Suppressor macrophage treated with lipopolysaccharide for 1 hour (primary cell): ENCODE data around the gene DIDO1.
"Not testable (repeated sequence)": the region's sequence is repeated elsewhere in the genome, so short reads cannot be mapped to it uniquely, and the experiment has no call there.

Source experiments
- DNase-seq, 3 donors: peaks; one replicate each; pipeline ENCODE4 v3.0.0-alpha.2; 2020 to 2022

Gene DIDO1

GRCh38 chr20:62925420-62926228 is 681 bp downstream of the DIDO1 start:
- peak; percentile 75 to 85 (median 78) for DNase-seq

GRCh38 chr20:62925076-62925419 is 1.3 kb downstream of the DIDO1 start:
- no peak for DNase-seq

- DNase-seq = no peak
These were observed 1.7 kb downstream of the DIDO1 start for GRCh38 chr20:62924442-62925075.

GRCh38 chr20:62923669-62924441 is 2.5 kb downstream of the DIDO1 start:
- DNase-seq = no peak

GRCh38 chr20:62923059-62923668 is 3.1 kb downstream of the DIDO1 start:
- DNase-seq = not testable (repeated sequence)

- DNase-seq = no peak
These were observed 3.8 kb downstream of the DIDO1 start for GRCh38 chr20:62922451-62922921.

DNA sequence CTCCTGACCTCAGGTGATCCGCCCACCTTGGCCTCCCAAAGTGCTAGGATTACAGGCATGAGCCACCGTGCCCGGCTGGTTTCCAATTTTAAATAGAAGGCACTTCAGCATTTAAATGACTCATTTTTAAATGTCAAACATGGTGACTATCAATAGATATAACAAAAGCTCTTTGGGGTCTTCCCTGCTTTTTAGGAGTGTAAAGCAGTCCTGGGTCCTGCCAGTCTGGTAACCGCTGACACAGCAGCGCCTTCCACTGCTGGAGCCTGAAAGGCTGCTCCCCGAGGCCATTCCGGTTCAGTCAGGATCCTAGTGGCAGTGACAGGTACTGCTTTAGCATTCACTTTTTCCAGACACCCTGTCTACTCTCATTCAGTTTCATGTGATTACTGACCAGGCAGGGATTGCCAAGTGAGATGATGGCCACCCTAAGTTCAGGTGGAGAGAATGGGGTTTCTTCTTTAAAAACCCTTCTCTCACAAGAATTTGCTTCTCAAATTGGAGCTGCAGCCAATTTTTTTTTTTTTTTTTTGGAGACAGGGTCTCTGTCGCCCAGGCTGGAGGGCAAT is 5.1 kb downstream of the DIDO1 start:
- DNase-seq = peak; percentile 75 to 76 (median 76)

DNA sequence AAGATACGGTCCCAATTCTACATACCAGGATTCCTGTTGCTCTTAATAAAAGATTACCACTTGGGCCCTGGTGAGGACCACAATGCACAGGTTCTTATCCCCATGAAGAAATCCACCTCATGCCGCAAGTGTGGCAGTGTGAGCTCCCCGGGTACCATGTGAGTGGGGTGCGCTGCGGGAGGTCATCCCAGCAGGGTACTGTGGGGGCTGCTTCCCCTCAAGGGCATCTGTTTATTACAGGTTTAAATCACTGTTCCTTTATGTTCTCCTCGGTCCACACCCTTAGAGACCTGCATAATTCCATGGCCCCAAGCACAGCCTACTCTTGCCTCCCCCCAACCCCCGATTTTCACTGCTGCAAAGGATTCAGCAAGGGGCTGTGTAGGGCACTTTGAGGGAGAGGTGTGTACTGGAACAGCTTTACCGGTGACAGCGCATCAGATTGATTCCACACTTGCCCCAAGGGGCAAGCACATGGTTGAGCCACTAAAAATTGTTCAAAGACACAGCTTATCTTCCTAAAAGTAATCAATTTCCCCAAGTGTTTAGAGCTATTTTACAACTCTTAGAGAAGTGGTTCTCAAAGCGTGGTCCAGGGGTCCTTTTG is 6.2 kb downstream of the DIDO1 start:
- DNase-seq = no peak

DNA sequence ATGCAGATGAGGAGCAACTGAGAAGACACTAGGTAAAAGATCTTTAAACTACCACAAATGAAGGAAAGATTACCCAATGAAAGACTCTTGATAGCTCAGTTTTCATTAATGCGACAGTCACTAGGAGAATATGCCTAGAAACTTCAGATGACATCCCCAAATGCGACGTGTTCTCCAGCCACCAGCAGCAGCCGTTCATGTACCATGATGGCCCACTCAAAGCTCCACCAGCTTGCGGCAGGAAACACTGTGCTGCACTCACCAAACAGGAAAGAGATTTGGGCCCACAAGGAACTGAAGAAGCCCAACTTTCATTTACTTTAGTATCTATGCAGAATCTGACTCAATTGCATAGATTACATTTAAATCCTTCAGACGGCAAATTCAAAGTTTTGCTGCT is 7.5 kb downstream of the DIDO1 start:
- DNase-seq = no peak

- DNase-seq = no peak
These were observed 8.2 kb downstream of the DIDO1 start for GRCh38 chr20:62918147-62918546.

- no peak for DNase-seq
These were observed 8.6 kb downstream of the DIDO1 start for GRCh38 chr20:62917720-62918119.

- DNase-seq = no peak
These were observed 9.4 kb downstream of the DIDO1 start for GRCh38 chr20:62916703-62917476.

GRCh38 chr20:62914970-62915457 is 11.3 kb downstream of the DIDO1 start:
- peak in 2 of 3 donors; percentile 38 to 44 for DNase-seq

DNA sequence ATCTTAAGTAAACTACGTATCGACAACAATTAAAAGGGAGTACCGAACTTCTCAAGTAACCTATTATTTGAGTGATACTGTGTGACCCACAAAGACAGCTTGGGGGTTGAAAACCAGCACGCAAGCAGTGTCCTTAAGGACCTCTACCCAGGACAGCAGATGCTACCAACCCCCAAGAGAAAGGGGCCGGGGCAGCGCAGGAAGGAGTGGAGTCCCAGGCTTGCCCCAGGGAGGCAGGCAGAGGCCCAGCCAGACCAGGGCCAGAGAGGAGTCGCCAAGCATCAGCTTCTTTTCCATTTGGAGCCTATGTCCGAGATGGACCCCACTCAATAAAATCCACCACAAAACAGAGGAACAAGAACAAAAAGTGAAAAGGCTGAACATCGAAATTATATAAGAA is 11.9 kb downstream of the DIDO1 start:
- DNase-seq = no peak

GRCh38 chr20:62913043-62913630 is 13.2 kb downstream of the DIDO1 start:
- DNase-seq = no peak

DNA sequence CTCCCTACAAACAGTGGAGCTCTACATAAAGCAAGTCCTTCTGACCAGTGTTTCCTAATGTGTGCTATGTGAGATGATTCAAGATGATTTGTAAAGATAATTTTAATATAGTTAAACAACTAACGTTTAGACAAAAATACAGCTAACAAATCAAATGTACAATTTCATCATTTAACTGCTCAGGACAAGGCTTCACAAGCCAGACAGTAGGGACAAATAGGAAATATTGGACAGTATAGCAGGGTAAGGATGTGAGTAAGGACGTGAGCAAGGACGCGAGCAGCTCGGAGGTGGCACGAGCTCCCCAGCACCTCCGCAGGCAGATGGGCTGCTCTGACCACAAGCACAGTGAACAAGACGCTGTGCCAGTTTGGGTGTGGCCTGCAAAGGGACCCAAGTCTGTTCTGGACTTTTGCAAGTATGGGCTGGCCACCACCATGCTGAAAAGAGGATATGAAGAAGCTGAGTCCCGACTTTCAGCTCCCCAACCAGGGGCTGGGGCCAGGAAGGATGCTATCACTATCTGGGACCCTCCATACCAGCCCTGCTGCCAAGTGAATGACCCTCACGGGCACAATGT is 14.5 kb downstream of the DIDO1 start:
- DNase-seq = no peak

GRCh38 chr20:62910777-62911497 is 15.4 kb downstream of the DIDO1 start:
- DNase-seq = no peak

DNA sequence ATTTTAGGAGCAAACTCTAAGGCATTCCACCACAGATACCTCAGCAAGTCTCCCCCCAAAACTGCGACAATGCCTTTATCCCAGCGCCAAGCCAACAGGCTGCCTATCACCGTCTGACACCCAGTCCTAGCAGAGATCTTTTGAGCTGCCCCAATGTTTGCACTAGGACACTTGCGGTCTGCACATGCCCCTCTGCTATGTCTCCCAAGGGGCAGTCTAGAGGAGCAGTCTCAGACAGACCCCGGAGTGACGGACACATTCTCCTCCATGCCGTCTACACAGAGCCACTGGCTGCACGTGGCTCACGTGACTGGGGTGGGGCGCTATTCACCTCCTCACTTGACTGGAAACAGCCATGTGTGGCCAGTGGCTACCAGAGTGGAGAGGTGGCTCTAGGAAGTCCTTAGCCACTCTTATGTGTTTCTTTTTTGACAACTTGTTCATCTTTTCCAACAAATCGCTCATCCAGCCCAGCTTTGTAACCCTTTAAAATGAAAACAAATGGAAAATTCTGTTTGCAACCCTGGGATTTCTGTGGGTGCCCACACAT is 16.0 kb downstream of the DIDO1 start:
- no peak for DNase-seq

GRCh38 chr20:62908971-62909791 is 17.1 kb downstream of the DIDO1 start:
- no peak for DNase-seq
